GM21381 (cell line): ENCODE measurements around the gene SCAANT1.

ENCODE experiments used
- ATAC-seq: cut with Tn5 transposase; IDR thresholded peaks from one replicate; pipeline ENCODE4 v1.9.1; 2021; ENCODE audit warnings: mild to moderate bottlenecking, moderate library complexity; ENCODE audit not compliant: unreplicated experiment

SCAANT1 gene

DNA sequence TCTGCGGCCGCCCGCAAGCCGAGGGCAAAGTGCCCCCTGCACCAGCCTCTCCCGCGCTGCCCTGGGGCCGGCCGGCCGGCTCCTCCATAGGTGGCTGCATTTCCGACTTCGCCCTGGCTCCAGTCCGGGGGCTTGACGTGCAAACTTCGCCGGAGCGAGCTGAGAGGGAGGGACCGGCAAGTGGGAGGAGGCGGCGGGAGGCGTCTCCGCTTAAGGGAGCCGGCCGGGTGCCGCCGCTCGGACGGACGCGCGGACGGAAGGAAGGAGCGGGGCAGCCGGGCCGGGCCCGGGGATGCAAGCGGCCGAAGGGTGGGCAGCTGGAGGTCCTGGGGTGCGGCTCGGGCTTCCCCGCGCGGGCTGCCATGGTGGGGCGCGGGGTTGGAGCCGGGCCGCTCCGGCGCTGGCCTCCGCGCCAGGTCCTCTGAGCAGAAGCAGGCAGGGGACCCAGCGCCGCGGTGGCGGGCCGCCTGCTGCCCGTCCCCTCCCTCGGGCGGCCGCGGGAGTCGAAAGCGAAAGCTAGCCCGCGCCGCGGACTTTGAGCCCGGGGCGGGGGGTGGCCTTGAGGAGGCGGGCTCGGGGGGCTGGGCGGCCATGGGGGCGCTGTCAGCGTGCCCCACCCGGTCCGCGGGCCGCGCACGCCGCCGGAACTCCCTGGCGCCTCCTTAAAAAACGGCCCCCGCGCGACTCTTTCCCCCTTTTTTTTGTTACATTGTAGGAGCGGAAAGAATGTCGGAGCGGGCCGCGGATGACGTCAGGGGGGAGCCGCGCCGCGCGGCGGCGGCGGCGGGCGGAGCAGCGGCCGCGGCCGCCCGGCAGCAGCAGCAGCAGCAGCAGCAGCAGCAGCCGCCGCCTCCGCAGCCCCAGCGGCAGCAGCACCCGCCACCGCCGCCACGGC lies at the start of gene SCAANT1:
Gene SCAANT1 (minus strand): TSS at position 511 of the 895 bp plus-strand sequence.
- ATAC-seq: peak; percentile 77

DNA sequence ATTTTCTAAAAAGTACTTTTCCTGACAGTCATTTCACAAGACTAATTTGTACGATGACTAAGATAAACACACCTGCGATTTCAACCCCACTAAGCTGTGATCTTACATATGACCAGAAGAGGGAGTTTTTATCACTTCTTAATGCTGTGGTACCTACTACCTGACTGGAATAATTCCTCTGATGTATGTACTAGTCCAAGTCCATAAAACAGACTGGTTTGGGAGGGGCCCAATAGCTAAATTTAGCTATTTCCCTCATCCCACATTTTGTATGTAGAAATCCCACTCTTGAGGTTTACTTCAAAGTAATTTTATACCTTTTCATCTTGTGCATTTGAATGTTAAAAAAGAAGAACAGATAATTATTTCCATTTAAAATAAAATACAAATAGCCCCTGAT lies 49.7 kb upstream of the SCAANT1 start:
- peak; percentile 64 for ATAC-seq

DNA sequence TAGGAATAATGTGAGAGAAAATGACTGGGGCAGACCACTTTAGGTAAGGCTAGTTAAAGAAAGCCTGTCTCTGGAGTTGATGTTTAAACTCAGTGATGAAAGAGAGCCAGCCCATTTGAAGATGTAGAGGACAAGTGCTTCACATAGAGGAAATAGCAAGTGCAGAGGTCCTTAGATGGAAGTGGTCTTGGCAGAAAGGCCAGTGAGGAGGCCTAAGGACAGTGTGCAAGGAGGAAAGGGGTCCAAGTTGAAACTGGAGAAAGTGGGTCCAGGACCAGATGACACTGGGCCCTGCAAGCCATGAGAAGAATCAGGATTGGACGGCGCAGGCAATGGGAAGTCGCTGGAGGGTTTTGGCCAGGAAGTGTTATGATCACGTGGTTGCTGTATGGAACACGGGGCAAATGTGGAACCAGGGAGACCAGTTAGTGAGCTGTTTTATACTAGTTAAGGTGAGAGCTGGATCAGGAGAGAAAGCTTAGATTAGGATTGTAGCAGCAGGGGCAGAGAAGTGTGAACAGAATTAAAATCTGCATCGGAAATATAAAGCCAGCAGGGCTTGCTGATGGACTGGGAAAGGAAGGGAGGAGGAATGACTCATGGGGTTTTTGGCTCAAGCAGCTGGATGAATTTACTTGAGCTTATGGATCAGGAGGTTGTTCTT lies 48.0 kb upstream of the SCAANT1 start:
- ATAC-seq: no peak

DNA sequence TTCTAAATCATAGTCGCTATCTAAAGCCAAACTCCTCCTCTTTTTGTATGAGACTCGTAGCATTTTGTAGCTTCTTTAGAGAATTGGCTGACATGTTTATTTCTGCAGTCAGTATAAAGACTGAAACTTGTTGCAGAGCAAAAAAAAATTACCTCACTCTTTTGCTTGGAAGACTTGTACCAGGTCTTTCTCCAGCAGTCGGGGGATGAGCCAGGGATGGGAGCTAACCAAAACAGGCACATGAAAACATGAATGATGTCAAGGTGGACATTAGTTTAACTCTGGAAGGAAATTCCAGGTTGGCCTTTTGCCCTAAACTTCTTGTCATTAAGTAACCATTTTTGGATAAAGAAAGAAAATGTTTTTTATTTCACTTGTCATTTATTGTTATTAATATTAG lies 47.0 kb upstream of the SCAANT1 start:
- ATAC-seq: no peak

DNA sequence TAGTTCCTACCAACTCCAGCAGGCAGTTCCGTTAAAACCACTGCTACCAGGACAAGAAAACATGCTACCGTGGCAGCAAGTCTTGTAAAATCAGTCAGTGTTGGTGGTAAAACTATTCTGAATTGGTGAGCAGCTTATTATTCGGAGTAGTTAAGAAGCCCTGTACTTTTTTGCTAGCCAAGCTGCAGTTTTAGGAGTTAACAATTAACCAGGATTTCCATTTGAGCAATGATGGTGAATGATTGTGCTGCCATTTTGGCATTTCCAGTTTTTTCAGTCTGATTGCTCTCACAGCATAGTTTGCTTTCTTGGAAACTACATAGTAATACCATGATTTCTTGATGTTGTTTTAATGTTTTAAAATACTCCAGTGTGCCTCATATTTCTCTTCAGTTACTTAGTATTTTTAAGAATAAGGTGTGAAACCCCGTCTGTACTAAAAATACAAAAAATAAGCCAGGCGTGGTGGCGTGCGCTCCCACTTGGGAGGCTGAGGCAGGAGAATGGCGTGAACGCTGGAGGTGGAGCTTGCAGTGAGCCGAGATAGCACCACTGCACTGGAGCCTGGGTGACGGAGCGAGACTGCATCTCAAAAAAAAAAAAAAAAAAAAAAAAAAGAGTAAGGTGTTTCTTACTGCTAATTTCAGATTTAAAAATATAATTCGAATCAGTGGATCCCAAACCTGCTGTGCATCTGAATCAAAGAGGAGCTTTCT lies 43.8 kb upstream of the SCAANT1 start:
- ATAC-seq: no peak

GRCh38 chr3:63955036-63955650 lies 43.0 kb upstream of the SCAANT1 start:
- no peak for ATAC-seq

GRCh38 chr3:63954182-63954581 lies 42.0 kb upstream of the SCAANT1 start:
- no peak for ATAC-seq

GRCh38 chr3:63952248-63952594 lies 40.0 kb upstream of the SCAANT1 start:
- no peak for ATAC-seq

DNA sequence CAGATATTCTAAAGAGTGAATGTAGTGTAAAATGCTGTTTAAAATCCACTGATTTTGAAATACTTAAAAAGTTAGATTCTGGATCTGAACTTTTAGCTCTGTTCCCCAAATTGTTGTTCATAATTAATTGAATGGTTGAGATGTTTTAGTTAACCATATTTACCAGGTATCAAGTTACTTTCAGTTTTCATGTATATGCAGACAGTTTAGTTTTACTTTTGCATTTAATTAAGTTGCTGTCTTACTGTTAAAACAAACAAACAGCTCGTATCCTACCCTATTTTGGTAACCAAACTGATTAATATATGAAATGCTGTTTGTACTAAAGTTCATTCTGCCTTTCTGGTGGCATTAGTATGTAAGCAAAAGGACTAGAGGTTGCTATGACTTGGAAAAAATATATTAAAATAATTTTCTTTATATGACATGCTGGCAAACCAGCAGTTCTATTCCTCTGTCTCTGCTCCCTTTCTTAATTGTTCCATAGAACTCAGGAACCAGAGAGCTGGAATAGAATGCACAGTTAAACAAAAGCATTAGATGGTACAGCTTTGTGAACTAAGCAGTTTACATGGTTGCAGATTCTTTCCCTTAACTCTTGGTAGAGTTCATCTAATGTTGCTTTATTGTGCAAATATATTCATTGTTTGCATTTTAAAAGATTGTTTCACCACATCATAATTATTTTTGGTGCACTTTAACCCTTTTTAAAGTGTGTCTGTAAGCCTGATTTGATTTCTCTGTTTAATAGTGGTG lies 39.5 kb upstream of the SCAANT1 start:
- ATAC-seq: peak; percentile 53

GRCh38 chr3:63950698-63951097 lies 38.5 kb upstream of the SCAANT1 start:
- no peak for ATAC-seq

GRCh38 chr3:63949005-63949404 lies 36.8 kb upstream of the SCAANT1 start:
- no peak for ATAC-seq

DNA sequence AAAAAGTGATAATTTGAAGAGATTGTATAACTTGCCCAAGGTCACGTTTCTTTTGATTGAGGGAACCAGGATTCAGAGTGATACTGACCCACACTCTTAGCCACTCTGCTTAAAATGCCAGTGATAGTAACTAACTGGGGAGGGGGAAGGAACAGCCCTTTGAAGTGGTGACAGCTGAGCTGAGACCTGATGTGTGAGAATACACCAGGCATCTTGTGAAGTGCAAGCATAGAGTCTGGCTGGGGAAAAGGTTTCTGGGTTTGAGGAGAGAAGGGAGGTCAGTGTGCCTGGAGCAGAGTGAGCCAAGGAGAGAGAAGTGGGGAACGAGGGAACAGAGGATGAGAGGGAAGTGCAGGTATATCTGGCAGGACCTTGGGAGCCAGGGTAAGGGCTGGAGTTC lies 35.4 kb upstream of the SCAANT1 start:
- ATAC-seq: no peak

DNA sequence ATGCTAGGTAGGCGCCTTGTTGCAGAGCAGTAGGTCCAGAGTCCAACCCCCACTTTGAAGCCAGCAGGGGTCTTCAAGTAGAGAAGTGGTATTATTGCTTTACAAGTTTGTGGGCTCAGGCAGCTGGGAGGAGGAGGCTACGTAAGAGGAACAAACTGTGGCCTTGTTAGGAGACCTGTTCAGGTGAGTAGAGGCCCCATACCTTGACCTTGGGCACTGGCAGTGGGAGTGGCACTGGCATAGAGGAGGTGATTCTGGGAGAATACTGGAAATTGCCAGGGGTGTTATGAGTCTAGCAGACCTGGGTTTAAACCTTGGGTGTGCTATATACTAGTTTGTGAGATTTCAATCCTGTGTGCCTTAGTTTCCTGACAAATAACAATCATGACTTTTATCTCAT lies 34.6 kb upstream of the SCAANT1 start:
- no peak for ATAC-seq

GRCh38 chr3:63945558-63946096 lies 33.4 kb upstream of the SCAANT1 start:
- ATAC-seq: no peak

- no peak for ATAC-seq
Observed at GRCh38 chr3:63943678-63944077, 31.5 kb upstream of the SCAANT1 start.

DNA sequence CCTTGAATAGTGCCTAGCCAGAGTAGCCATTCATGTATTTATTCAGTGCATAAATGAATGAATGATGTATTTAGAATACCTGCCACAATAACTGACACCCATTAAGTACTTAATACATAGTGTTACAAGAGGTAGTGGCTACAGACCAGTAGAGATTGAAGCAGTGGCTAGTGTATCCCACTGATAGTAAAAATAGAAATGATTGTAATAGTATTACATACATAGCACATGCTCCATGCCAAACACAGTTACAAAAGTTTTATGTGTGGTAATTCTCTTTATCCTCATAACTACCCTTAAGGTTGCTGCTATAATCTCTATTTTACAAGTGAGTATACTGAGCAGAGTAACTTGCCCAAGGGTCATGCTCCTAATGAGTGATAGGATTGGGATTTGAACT lies 30.3 kb upstream of the SCAANT1 start:
- ATAC-seq: no peak

GRCh38 chr3:63940389-63940757 lies 28.2 kb upstream of the SCAANT1 start:
- no peak for ATAC-seq

DNA sequence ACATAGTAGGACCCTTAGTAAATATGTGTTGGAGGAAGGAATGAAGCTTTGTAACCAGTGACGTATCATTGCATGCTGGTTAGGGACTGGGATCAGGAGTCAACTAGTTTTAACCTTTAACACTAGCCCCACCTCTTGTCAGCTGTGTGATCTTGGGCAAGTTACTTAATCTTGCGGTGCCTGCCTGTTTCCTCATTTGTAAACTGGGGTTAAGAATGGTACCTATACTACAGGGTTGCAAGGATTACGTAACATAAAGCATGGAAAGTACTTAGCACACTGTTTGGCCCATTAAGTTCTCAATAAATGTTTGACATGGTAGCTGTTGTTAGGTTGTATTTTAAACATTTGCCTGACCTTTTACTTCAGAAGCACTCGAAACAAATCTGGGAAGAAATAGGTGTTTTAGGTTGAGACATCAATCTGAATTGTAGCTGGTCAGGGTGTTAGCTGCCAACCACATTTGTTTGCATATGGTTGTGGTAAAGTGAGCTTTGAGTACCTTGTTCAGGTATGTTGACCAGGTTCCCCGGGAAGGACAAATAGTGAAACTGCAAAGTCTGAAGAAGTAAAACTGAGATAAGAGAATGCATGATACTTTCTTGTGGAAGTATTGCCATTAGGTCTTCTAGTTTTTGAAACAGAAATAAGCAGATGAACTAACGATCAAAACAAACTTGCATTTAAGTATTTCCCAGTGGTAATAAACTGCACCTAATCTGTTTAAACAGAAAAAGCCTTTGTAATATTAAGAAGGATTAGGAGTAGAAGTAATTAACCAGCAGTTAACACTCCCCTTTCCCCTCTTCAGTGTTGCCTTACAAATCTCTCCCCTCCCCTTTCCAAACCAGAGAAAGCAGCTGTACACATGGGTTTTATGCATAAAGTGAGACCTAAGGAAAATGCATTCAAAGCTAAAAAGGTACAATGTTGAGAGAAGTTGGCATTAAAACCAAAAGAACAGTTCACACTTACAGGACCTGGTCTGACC lies 25.8 kb upstream of the SCAANT1 start:
- peak; percentile 76 for ATAC-seq

GRCh38 chr3:63936925-63937324 lies 24.7 kb upstream of the SCAANT1 start:
- ATAC-seq: no peak
